Kidney (tissue), 14 donors: ENCODE data around the gene PROK1. TPM values are rescaled to one million over a fixed set of nuclear protein-coding genes. Genes with fewer than 3 reads are reported as not detected.
A peak's percentile ranks its signal among the peaks of the same experiment; 100 is the strongest.

Experiments used
- DNase-seq, 5 donors: peaks; one replicate each; pipeline ENCODE4 v3.0.0-alpha.2; 2013 to 2020
- FAIRE-seq: peaks from 2 replicates; lab custom pipeline; 2012; peaks lifted over from hg19 to GRCh38; lab: Jason Lieb, UNC
- H3K27ac ChIP-seq, 2 donors: one replicate each; pipeline ENCODE4 v1.7.0; 2013; ENCODE audit warnings: low read depth in 2 of 2, low read length in 2 of 2, inconsistent platforms in 1 of 2
- H3K27me3 ChIP-seq: one replicate; pipeline ENCODE4 v1.7.1; 2013; ENCODE audit warnings: low read length, inconsistent platforms; ENCODE audit not compliant: control insufficient read depth, insufficient read depth
- H3K36me3 ChIP-seq, 3 donors: one replicate each; pipeline versions ENCODE4 v1.7.0 to v1.7.1; 2013; ENCODE audit warnings: low read length in 3 of 3, control low read depth in 1 of 3, inconsistent platforms in 1 of 3; ENCODE audit not compliant: insufficient read depth in 3 of 3, control insufficient read depth in 2 of 3
- H3K4me1 ChIP-seq, 3 donors: one replicate each; pipeline versions ENCODE4 v1.7.0 to v1.7.1; 2013; ENCODE audit warnings: low read length in 3 of 3, inconsistent platforms in 1 of 3, low read depth in 1 of 3; ENCODE audit not compliant: control insufficient read depth in 2 of 3, insufficient read depth in 2 of 3
- H3K4me3 ChIP-seq, 3 donors: one replicate each; pipeline versions ENCODE4 v1.7.0 to v1.8.1; 2013; ENCODE audit warnings: low read length in 3 of 3, control low read depth in 1 of 3, inconsistent platforms in 1 of 3
- H3K9ac ChIP-seq, 3 donors: one replicate each; pipeline versions ENCODE4 v1.7.0 to v1.7.1; 2013; ENCODE audit warnings: low read length in 3 of 3, control low read depth in 1 of 3, inconsistent platforms in 1 of 3
- H3K9me3 ChIP-seq, 3 donors: one replicate each; pipeline versions ENCODE4 v1.7.0 to v1.7.1; 2013; ENCODE audit warnings: low read length in 3 of 3, control low read depth in 1 of 3, inconsistent platforms in 1 of 3; ENCODE audit not compliant: control insufficient read depth in 2 of 3, insufficient read depth in 1 of 3
- CTCF ChIP-seq: IDR thresholded peaks from 3 replicates; pipeline ENCODE4 v1.5.1; 2012; ENCODE audit warnings: mild to moderate bottlenecking, moderate library complexity, borderline replicate concordance; ENCODE audit not compliant: insufficient read depth; ENCODE audit errors: extremely low read depth
- intact Hi-C: fragments of 100-400 bp; cut with DNase I; formaldehyde crosslinking; loops from one replicate; pipeline ENCODE4 v1.11.1; 2022
- polyA plus RNA-seq: library from polyadenylated mRNA; stranded (reverse); fragments of 350-450 nt; fragmentation: Illumina TruSeq; extraction: RNeasy Lipid Tissue Mini Kit (QIAGEN cat#74804); gene quantifications from one replicate; pipeline ENCODE4 v1.2.3, GENCODE V29; 2014; ENCODE audit warnings: low read depth, low replicate concordance; ENCODE audit not compliant: insufficient read depth
- total RNA-seq: library from RNA; stranded (reverse); fragmentation: NEBNext Ultra II Directional; extraction: Animal tissue kit (Norgen Biotek cat#: 25700); gene quantifications from one replicate; pipeline ENCODE4 v1.2.1, GENCODE V29; 2021
- donor health status: control.
- donor health status: control.
- donor health status: control.
- donor health status: control.
- donor health status: control.
- donor health status: DM: yes; HTN: yes; CAD: no.
- donor health status: Normal renal cell carcinoma (clear cell type).

Gene PROK1
- total and polyA plus RNA-seq, 2 donors from 2014 or later, result not detected

- FAIRE-seq (no peak), DNase-seq (peak in 1 of 5 donors; percentile 22)
- H3K4me1 ChIP-seq, result no peaks in the 10 kb centered on the region
- no peaks in the 10 kb centered on the region for H3K27me3 ChIP-seq
- H3K27ac ChIP-seq, result no peak overlapping the region
- H3K36me3 ChIP-seq, result no peaks in the 10 kb centered on the region
- H3K9ac ChIP-seq, result no peak overlapping the region
- intact Hi-C loops, result no loop called here
- no peaks in the 10 kb centered on the region for H3K9me3 ChIP-seq
- TF ChIP-seq CTCF, result no peak
- H3K4me3 ChIP-seq, result no peak overlapping the region
Observed at GRCh38 chr1:110449661-110450651, 993 bp upstream of the PROK1 start.

GRCh38 chr1:110452330-110452729 lies 1.4 kb downstream of the PROK1 start:
- Histone ChIP-seq H3K9me3 (no peaks in the 10 kb centered on the region), H3K4me3 (no peak overlapping the region), H3K4me1 (no peaks in the 10 kb centered on the region), H3K36me3 (no peaks in the 10 kb centered on the region), H3K27ac (no peak overlapping the region), H3K27me3 (no peaks in the 10 kb centered on the region), H3K9ac (no peak overlapping the region)
- FAIRE-seq (no peak), DNase-seq (peak in 1 of 5 donors; percentile 2)
- intact Hi-C loops, result no loop called here
- no peak for TF ChIP-seq CTCF

GRCh38 chr1:110453829-110454228 lies 2.9 kb downstream of the PROK1 start:
- H3K9ac ChIP-seq, result no peak overlapping the region
- no peaks in the 10 kb centered on the region for H3K36me3 ChIP-seq
- DNase-seq, result peak in 1 of 5 donors; percentile 60
- no peak for FAIRE-seq
- H3K9me3 ChIP-seq, result no peaks in the 10 kb centered on the region
- H3K27me3 ChIP-seq, result no peaks in the 10 kb centered on the region
- H3K4me3 ChIP-seq, result no peak overlapping the region
- TF ChIP-seq CTCF, result no peak
- H3K27ac ChIP-seq, result no peak overlapping the region
- intact Hi-C loops, result no loop called here
- no peaks in the 10 kb centered on the region for H3K4me1 ChIP-seq
